WTC11 (cell line): ENCODE data around the gene DSC2. TPM values are rescaled to one million over a fixed set of nuclear protein-coding genes. Genes with fewer than 3 reads are reported as not detected.
A peak's percentile ranks its signal among the peaks of the same experiment; 100 is the strongest.

ENCODE experiments used
- ATAC-seq: fragments of 200-7000 bp; cut with Tn5 transposase; 2 replicates; pipeline ENCODE4 v1.10.0; 2021; ENCODE audit warnings: mild to moderate bottlenecking, moderate library complexity
- CTCF ChIA-PET: fragments of 300-600 bp; sonication (Branson Sonifier 250); formaldehyde crosslinking; loops from one replicate; lab custom pipeline; 2021; ENCODE audit warnings: antibody characterized with exemption; lab: Charles Lee
- POLR2A ChIA-PET: fragments of 350-600 bp; sonication (Branson Sonifier 250); formaldehyde crosslinking; loops from one replicate; lab custom pipeline; 2021; ENCODE audit warnings: antibody characterized with exemption; lab: Charles Lee
- DNase-seq: peaks from one replicate; pipeline ENCODE4 v3.0.0; 2021; ENCODE audit warnings: low spot score
- H3K27ac Mint-ChIP-seq: 2 replicates; pipeline ENCODE4 v1.8.0; 2021; ENCODE audit warnings: mixed read lengths
- H3K27me3 Mint-ChIP-seq: 2 replicates; pipeline ENCODE4 v1.8.0; 2021; ENCODE audit warnings: low read depth, mild to moderate bottlenecking, moderate library complexity, mixed read lengths
- H3K36me3 Mint-ChIP-seq: 2 replicates; pipeline ENCODE4 v1.8.0; 2021; ENCODE audit warnings: mixed read lengths
- H3K4me1 Mint-ChIP-seq: 2 replicates; pipeline ENCODE4 v1.8.0; 2022; ENCODE audit warnings: mixed read lengths
- H3K4me3 Mint-ChIP-seq: 2 replicates; pipeline ENCODE4 v1.8.0; 2021; ENCODE audit warnings: mild to moderate bottlenecking, moderate library complexity, mixed read lengths
- H3K9me3 Mint-ChIP-seq: 2 replicates; pipeline ENCODE4 v1.8.0; 2021; ENCODE audit warnings: mixed read lengths
- ATF1 ChIP-seq: sonication (generic); formaldehyde crosslinking; IDR thresholded peaks from 2 replicates; pipeline ENCODE4 v1.8.1; 2023; ENCODE audit warnings: mild to moderate bottlenecking, moderate library complexity, missing genetic modification reagents
- ESRRA ChIP-seq: sonication (generic); formaldehyde crosslinking; IDR thresholded peaks from 2 replicates; pipeline ENCODE4 v1.8.1; 2022; ENCODE audit warnings: mild to moderate bottlenecking, missing genetic modification reagents, borderline replicate concordance
- ETV6 ChIP-seq: sonication (generic); formaldehyde crosslinking; IDR thresholded peaks from 2 replicates; pipeline ENCODE4 v1.8.1; 2022; ENCODE audit warnings: mild to moderate bottlenecking, missing genetic modification reagents
- FOXP1 ChIP-seq: sonication (generic); formaldehyde crosslinking; IDR thresholded peaks from 2 replicates; pipeline ENCODE4 v1.8.0; 2022; ENCODE audit warnings: missing genetic modification reagents, mild to moderate bottlenecking, moderate library complexity, borderline replicate concordance
- HMGA2 ChIP-seq: fragments of 250-450 bp; sonication (Bioruptor Pico); IDR thresholded peaks from 2 replicates; pipeline ENCODE4 v1.4.0; 2021; ENCODE audit warnings: mild to moderate bottlenecking, moderate library complexity
- MXD4 ChIP-seq: fragments of 250-450 bp; sonication (Bioruptor Pico); IDR thresholded peaks from 2 replicates; pipeline ENCODE4 v1.8.0; 2021; ENCODE audit warnings: mild to moderate bottlenecking, moderate library complexity, borderline replicate concordance
- NFYB ChIP-seq: sonication (generic); formaldehyde crosslinking; conservative IDR thresholded peaks from 2 replicates; pipeline ENCODE4 v1.8.0; 2022; ENCODE audit warnings: low read depth, missing genetic modification reagents
- NR3C1 ChIP-seq: sonication (generic); formaldehyde crosslinking; conservative IDR thresholded peaks from 2 replicates; pipeline ENCODE4 v1.8.1; 2023; ENCODE audit warnings: low read depth, mild to moderate bottlenecking, missing genetic modification reagents
- PRRX2 ChIP-seq: fragments of 250-450 bp; sonication (Bioruptor Pico); IDR thresholded peaks from 2 replicates; pipeline ENCODE4 v1.8.0; 2021; ENCODE audit warnings: mild to moderate bottlenecking
- RORB ChIP-seq: fragments of 250-450 bp; sonication (Bioruptor Pico); IDR thresholded peaks from 2 replicates; pipeline ENCODE4 v1.9.0; 2021; ENCODE audit warnings: mild to moderate bottlenecking
- SMAD4 ChIP-seq: sonication (generic); formaldehyde crosslinking; IDR thresholded peaks from 2 replicates; pipeline ENCODE4 v1.8.0; 2022; ENCODE audit warnings: mild to moderate bottlenecking, missing genetic modification reagents
- SP1 ChIP-seq: sonication (generic); formaldehyde crosslinking; conservative IDR thresholded peaks from 2 replicates; pipeline ENCODE4 v1.8.1; 2022; ENCODE audit warnings: missing genetic modification reagents
- TP53 ChIP-seq: sonication (generic); formaldehyde crosslinking; IDR thresholded peaks from 2 replicates; pipeline ENCODE4 v1.8.1; 2023; ENCODE audit warnings: mild to moderate bottlenecking, missing genetic modification reagents
- ZBTB21 ChIP-seq: sonication (generic); formaldehyde crosslinking; IDR thresholded peaks from 2 replicates; pipeline ENCODE4 v1.8.1; 2023; ENCODE audit warnings: mild to moderate bottlenecking, missing genetic modification reagents, borderline replicate concordance
- ZNF396 ChIP-seq: fragments of 250-450 bp; sonication (Bioruptor Pico); IDR thresholded peaks from 2 replicates; pipeline ENCODE4 v1.8.0; 2021; ENCODE audit warnings: mild to moderate bottlenecking, moderate library complexity, borderline replicate concordance
- ZNF423 ChIP-seq: fragments of 250-450 bp; sonication (Bioruptor Pico); IDR thresholded peaks from 2 replicates; pipeline ENCODE4 v2.1.2; 2022; ENCODE audit warnings: mild to moderate bottlenecking, moderate library complexity
- total RNA-seq: library from RNA; stranded (reverse); gene quantifications from 3 replicates; pipeline ENCODE4 v1.2.3, GENCODE V29; 2021
- TF ChIP-seq, protein P1 (sequence below): fragments of 250-450 bp; sonication (Bioruptor Pico); IDR thresholded peaks from 2 replicates; pipeline ENCODE4 v1.9.0; 2021; ENCODE audit warnings: mild to moderate bottlenecking
- TF ChIP-seq, protein P2 (sequence below): sonication (generic); formaldehyde crosslinking; IDR thresholded peaks from 2 replicates; pipeline ENCODE4 v1.8.1; 2022; ENCODE audit warnings: mild to moderate bottlenecking, missing genetic modification reagents, moderate library complexity, borderline replicate concordance
- TF ChIP-seq, protein P3 (sequence below): sonication (generic); formaldehyde crosslinking; IDR thresholded peaks from 2 replicates; pipeline ENCODE4 v1.8.1; 2023; ENCODE audit warnings: mild to moderate bottlenecking, missing genetic modification reagents, moderate library complexity
- TF ChIP-seq, protein P4 (sequence below): sonication (generic); formaldehyde crosslinking; IDR thresholded peaks from 2 replicates; pipeline ENCODE4 v1.8.1; 2023; ENCODE audit warnings: mild to moderate bottlenecking, missing genetic modification reagents
- TF ChIP-seq, protein P5 (sequence below): sonication (generic); formaldehyde crosslinking; conservative IDR thresholded peaks from 2 replicates; pipeline ENCODE4 v1.8.1; 2022; ENCODE audit warnings: mild to moderate bottlenecking, missing genetic modification reagents
- TF ChIP-seq, protein P6 (sequence below): sonication (generic); formaldehyde crosslinking; IDR thresholded peaks from 2 replicates; pipeline ENCODE4 v1.8.0; 2023; ENCODE audit warnings: missing genetic modification reagents, mild to moderate bottlenecking, borderline replicate concordance
- TF ChIP-seq, protein P7 (sequence below): fragments of 250-450 bp; sonication (Bioruptor Pico); IDR thresholded peaks from 2 replicates; pipeline ENCODE4 v1.9.0; 2021; ENCODE audit warnings: moderate library complexity, mild to moderate bottlenecking, inconsistent platforms, borderline replicate concordance
- TF ChIP-seq, protein P8 (sequence below): sonication (generic); formaldehyde crosslinking; IDR thresholded peaks from 2 replicates; pipeline ENCODE4 v1.8.0; 2023; ENCODE audit warnings: missing genetic modification reagents

The DSC2 gene
- total RNA-seq, 1 experiment from 2014 or later: 29.8 TPM

DNA sequence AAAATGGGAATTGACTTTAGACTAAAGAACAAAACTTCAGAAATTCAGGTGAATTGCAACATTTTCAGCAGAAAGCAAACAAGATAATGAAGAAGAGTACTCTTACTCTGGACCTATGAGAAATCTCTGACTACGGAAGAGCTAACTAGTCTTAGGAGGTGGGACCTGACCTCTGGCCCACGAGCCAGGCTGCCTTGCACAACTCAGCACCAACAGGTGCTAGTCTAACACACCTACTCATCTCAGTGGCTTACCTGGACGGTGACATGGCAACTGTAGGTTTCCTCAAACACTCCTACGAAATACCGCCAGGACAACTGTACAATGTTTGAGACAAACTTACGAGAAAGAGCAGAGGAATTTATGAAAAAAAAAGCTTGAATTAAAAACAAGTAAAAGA lies 56.6 kb downstream of the DSC2 start (continued):
- TF ChIP-seq HMGA2 (CRISPR knock-in tag): no peak
- no peak for TF ChIP-seq FOXP1 (CRISPR knock-in tag)
- TF ChIP-seq ZNF396: no peak
- TF ChIP-seq ATF1 (CRISPR knock-in tag): no peak

DNA sequence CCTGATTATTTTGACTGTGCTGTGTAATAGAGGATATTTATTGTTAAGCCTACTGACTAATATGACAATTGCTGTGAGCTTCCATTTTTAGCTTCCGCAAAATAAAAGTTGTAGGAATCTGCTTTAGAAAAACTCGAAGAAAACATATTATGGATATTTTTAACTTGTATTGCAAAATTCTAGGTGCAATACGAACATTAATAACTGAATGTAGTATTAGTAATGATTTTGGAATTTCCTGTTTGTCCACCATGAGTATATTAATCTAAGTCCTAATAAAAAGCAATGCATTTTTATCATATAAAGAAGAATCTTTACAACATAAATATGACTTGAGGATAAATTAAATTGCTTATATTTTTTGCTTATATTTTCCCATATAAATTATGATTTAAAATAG lies 57.3 kb downstream of the DSC2 start:
- Mint-ChIP-seq H3K9me3 (no peaks in the 10 kb centered on the region), H3K4me3 (no peak overlapping the region), H3K4me1 (peaks cover 34% of the 10 kb centered on the region), H3K27ac (no peak overlapping the region), H3K27me3 (peaks cover 60% of the 10 kb centered on the region), H3K36me3 (no peaks in the 10 kb centered on the region)
- ChIA-PET CTCF (no interaction called here), POLR2A (no interaction called here)
- DNase-seq (no peak), ATAC-seq (no peak)
- TF ChIP-seq RORB (CRISPR knock-in tag) (no peak), NR3C1 (CRISPR knock-in tag) (no peak), ATF1 (CRISPR knock-in tag) (no peak), TP53 (CRISPR knock-in tag) (no peak), ESRRA (CRISPR knock-in tag) (no peak), FOXP1 (CRISPR knock-in tag) (no peak), NFYB (no peak), PRRX2 (no peak), MXD4 (CRISPR knock-in tag) (no peak)
- TF ChIP-seq, protein P1, sequence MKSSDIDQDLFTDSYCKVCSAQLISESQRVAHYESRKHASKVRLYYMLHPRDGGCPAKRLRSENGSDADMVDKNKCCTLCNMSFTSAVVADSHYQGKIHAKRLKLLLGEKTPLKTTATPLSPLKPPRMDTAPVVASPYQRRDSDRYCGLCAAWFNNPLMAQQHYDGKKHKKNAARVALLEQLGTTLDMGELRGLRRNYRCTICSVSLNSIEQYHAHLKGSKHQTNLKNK (CRISPR knock-in tag): no peak
- TF ChIP-seq, protein P2, sequence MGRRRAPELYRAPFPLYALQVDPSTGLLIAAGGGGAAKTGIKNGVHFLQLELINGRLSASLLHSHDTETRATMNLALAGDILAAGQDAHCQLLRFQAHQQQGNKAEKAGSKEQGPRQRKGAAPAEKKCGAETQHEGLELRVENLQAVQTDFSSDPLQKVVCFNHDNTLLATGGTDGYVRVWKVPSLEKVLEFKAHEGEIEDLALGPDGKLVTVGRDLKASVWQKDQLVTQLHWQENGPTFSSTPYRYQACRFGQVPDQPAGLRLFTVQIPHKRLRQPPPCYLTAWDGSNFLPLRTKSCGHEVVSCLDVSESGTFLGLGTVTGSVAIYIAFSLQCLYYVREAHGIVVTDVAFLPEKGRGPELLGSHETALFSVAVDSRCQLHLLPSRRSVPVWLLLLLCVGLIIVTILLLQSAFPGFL (CRISPR knock-in tag): no peak
- TF ChIP-seq, protein P3, sequence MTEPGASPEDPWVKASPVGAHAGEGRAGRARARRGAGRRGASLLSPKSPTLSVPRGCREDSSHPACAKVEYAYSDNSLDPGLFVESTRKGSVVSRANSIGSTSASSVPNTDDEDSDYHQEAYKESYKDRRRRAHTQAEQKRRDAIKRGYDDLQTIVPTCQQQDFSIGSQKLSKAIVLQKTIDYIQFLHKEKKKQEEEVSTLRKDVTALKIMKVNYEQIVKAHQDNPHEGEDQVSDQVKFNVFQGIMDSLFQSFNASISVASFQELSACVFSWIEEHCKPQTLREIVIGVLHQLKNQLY (CRISPR knock-in tag): no peak
- TF ChIP-seq, protein P4, sequence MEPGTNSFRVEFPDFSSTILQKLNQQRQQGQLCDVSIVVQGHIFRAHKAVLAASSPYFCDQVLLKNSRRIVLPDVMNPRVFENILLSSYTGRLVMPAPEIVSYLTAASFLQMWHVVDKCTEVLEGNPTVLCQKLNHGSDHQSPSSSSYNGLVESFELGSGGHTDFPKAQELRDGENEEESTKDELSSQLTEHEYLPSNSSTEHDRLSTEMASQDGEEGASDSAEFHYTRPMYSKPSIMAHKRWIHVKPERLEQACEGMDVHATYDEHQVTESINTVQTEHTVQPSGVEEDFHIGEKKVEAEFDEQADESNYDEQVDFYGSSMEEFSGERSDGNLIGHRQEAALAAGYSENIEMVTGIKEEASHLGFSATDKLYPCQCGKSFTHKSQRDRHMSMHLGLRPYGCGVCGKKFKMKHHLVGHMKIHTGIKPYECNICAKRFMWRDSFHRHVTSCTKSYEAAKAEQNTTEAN (CRISPR knock-in tag): no peak

DNA sequence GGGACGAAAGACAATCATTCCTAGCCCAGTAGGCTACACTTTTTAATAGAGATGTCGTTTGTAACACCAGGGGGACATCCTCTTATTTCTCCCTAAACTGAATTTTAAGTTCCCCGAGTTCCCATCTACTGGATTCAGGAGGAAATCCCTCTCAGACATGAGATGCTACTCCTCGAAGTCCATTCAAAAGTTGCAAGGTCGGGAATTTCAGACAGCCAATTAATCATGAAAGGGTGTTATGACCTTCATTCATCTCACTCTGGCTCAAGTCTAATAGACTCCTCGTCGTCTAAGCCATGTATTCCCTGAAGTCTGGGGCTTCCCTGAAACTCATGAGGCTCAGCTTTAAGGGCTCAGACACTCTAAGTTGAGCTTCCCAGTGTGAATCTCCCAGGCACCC lies 58.5 kb downstream of the DSC2 start:
- Mint-ChIP-seq H3K9me3 (no peaks in the 10 kb centered on the region), H3K27me3 (peaks cover 69% of the 10 kb centered on the region), H3K4me3 (peak overlapping the region; percentile 89), H3K27ac (no peak overlapping the region)
- POLR2A ChIA-PET: no interaction called here
- DNase-seq: no peak
- TF ChIP-seq, protein P5, sequence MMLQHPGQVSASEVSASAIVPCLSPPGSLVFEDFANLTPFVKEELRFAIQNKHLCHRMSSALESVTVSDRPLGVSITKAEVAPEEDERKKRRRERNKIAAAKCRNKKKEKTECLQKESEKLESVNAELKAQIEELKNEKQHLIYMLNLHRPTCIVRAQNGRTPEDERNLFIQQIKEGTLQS (CRISPR knock-in tag): no peak
- no peak for TF ChIP-seq ZNF423 (CRISPR knock-in tag)
- no peak for TF ChIP-seq TP53 (CRISPR knock-in tag)
- no peak for TF ChIP-seq ZBTB21 (CRISPR knock-in tag)
- TF ChIP-seq, protein P6, sequence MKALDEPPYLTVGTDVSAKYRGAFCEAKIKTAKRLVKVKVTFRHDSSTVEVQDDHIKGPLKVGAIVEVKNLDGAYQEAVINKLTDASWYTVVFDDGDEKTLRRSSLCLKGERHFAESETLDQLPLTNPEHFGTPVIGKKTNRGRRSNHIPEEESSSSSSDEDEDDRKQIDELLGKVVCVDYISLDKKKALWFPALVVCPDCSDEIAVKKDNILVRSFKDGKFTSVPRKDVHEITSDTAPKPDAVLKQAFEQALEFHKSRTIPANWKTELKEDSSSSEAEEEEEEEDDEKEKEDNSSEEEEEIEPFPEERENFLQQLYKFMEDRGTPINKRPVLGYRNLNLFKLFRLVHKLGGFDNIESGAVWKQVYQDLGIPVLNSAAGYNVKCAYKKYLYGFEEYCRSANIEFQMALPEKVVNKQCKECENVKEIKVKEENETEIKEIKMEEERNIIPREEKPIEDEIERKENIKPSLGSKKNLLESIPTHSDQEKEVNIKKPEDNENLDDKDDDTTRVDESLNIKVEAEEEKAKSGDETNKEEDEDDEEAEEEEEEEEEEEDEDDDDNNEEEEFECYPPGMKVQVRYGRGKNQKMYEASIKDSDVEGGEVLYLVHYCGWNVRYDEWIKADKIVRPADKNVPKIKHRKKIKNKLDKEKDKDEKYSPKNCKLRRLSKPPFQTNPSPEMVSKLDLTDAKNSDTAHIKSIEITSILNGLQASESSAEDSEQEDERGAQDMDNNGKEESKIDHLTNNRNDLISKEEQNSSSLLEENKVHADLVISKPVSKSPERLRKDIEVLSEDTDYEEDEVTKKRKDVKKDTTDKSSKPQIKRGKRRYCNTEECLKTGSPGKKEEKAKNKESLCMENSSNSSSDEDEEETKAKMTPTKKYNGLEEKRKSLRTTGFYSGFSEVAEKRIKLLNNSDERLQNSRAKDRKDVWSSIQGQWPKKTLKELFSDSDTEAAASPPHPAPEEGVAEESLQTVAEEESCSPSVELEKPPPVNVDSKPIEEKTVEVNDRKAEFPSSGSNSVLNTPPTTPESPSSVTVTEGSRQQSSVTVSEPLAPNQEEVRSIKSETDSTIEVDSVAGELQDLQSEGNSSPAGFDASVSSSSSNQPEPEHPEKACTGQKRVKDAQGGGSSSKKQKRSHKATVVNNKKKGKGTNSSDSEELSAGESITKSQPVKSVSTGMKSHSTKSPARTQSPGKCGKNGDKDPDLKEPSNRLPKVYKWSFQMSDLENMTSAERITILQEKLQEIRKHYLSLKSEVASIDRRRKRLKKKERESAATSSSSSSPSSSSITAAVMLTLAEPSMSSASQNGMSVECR: no peak
- TF ChIP-seq, protein P7, sequence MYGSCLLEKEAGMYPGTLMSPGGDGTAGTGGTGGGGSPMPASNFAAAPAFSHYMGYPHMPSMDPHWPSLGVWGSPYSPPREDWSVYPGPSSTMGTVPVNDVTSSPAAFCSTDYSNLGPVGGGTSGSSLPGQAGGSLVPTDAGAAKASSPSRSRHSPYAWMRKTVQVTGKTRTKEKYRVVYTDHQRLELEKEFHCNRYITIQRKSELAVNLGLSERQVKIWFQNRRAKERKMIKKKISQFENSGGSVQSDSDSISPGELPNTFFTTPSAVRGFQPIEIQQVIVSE (CRISPR knock-in tag): no peak
- TF ChIP-seq, protein P1 (CRISPR knock-in tag): no peak
- no peak for TF ChIP-seq SP1
- TF ChIP-seq ETV6 (CRISPR knock-in tag): no peak
- TF ChIP-seq, protein P8, sequence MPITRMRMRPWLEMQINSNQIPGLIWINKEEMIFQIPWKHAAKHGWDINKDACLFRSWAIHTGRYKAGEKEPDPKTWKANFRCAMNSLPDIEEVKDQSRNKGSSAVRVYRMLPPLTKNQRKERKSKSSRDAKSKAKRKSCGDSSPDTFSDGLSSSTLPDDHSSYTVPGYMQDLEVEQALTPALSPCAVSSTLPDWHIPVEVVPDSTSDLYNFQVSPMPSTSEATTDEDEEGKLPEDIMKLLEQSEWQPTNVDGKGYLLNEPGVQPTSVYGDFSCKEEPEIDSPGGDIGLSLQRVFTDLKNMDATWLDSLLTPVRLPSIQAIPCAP (CRISPR knock-in tag): no peak
- TF ChIP-seq ESRRA (CRISPR knock-in tag): no peak
- no peak for TF ChIP-seq SMAD4 (CRISPR knock-in tag)
- TF ChIP-seq, all 79 proteins: peak for 0
- H3K36me3 Mint-ChIP-seq: no peaks in the 10 kb centered on the region
- ATAC-seq: no peak
- H3K4me1 Mint-ChIP-seq: peaks cover 34% of the 10 kb centered on the region
- CTCF ChIA-PET: no interaction called here
